Measurements from ENCODE around the gene ABLIM2.

The ABLIM2 gene

GRCh38 chr4:8135666-8136065 is 22.9 kb downstream of the ABLIM2 start:
- WGBS, 2 experiments (ENCODE audit: insufficient coverage in 2 of 2), result 89 to 95% methylated on average over 10 to 14 of the region's 15 CpGs
- no peaks in the 10 kb centered on the region for H3K9me3 ChIP-seq (ENCODE audit: control insufficient read depth, low read length)
- no peak overlapping the region for H3K4me3 ChIP-seq (ENCODE audit: extremely low read depth, insufficient read depth, low read length, poor library complexity, severe bottlenecking)
- no peaks in the 10 kb centered on the region for H3K36me3 ChIP-seq (ENCODE audit: control insufficient read depth, insufficient read depth, low read length)
- no peak overlapping the region for H3K27ac ChIP-seq (ENCODE audit: low read depth, low read length, severe bottlenecking)
- no peaks in the 10 kb centered on the region for H3K4me1 ChIP-seq (ENCODE audit: control insufficient read depth, insufficient read depth, low read length, poor library complexity, severe bottlenecking)

GRCh38 chr4:8133897-8134563 is 24.6 kb downstream of the ABLIM2 start:
- H3K4me3 ChIP-seq (ENCODE audit: extremely low read depth, insufficient read depth, low read length, poor library complexity, severe bottlenecking), result no peak overlapping the region
- H3K27ac ChIP-seq (ENCODE audit: low read depth, low read length, severe bottlenecking), result no peak overlapping the region
- H3K9me3 ChIP-seq (ENCODE audit: control insufficient read depth, low read length), result no peaks in the 10 kb centered on the region
- 70 to 77% methylated on average over 16 to 24 of the region's 26 CpGs for WGBS, 2 experiments (ENCODE audit: insufficient coverage in 2 of 2)
- H3K4me1 ChIP-seq (ENCODE audit: control insufficient read depth, insufficient read depth, low read length, poor library complexity, severe bottlenecking), result no peaks in the 10 kb centered on the region
- no peaks in the 10 kb centered on the region for H3K36me3 ChIP-seq (ENCODE audit: control insufficient read depth, insufficient read depth, low read length)

- Histone ChIP-seq H3K36me3 (ENCODE audit: control insufficient read depth, insufficient read depth, low read length) (no peaks in the 10 kb centered on the region), H3K9me3 (ENCODE audit: control insufficient read depth, low read length) (no peaks in the 10 kb centered on the region), H3K27ac (ENCODE audit: low read depth, low read length, severe bottlenecking) (no peak overlapping the region), H3K4me1 (ENCODE audit: control insufficient read depth, insufficient read depth, low read length, poor library complexity, severe bottlenecking) (no peaks in the 10 kb centered on the region), H3K4me3 (ENCODE audit: extremely low read depth, insufficient read depth, low read length, poor library complexity, severe bottlenecking) (no peak overlapping the region)
- WGBS, 2 experiments (ENCODE audit: insufficient coverage in 2 of 2), result 86 to 89% methylated on average over 25 to 27 of the region's 27 CpGs
Measured at GRCh38 chr4:8132947-8133705, 25.5 kb downstream of the ABLIM2 start.

- Histone ChIP-seq H3K36me3 (ENCODE audit: control insufficient read depth, insufficient read depth, low read length) (no peaks in the 10 kb centered on the region), H3K4me1 (ENCODE audit: control insufficient read depth, insufficient read depth, low read length, poor library complexity, severe bottlenecking) (peaks cover 4% of the 10 kb centered on the region), H3K4me3 (ENCODE audit: extremely low read depth, insufficient read depth, low read length, poor library complexity, severe bottlenecking) (no peak overlapping the region), H3K9me3 (ENCODE audit: control insufficient read depth, low read length) (no peaks in the 10 kb centered on the region), H3K27ac (ENCODE audit: low read depth, low read length, severe bottlenecking) (no peak overlapping the region)
- WGBS, 2 experiments (ENCODE audit: insufficient coverage in 2 of 2), result 87 to 90% methylated on average over 8 to 10 of the region's 10 CpGs
Measured at GRCh38 chr4:8132400-8132799, 26.2 kb downstream of the ABLIM2 start.

GRCh38 chr4:8131826-8132225 is 26.8 kb downstream of the ABLIM2 start:
- Histone ChIP-seq H3K9me3 (ENCODE audit: control insufficient read depth, low read length) (no peaks in the 10 kb centered on the region), H3K4me1 (ENCODE audit: control insufficient read depth, insufficient read depth, low read length, poor library complexity, severe bottlenecking) (peaks cover 6% of the 10 kb centered on the region), H3K36me3 (ENCODE audit: control insufficient read depth, insufficient read depth, low read length) (no peaks in the 10 kb centered on the region), H3K27ac (ENCODE audit: low read depth, low read length, severe bottlenecking) (no peak overlapping the region), H3K4me3 (ENCODE audit: extremely low read depth, insufficient read depth, low read length, poor library complexity, severe bottlenecking) (no peak overlapping the region)
- 91 to 95% methylated on average over 13 to 17 of the region's 18 CpGs for whole genome bisulfite sequencing, 2 experiments (ENCODE audit: insufficient coverage in 2 of 2)

GRCh38 chr4:8131210-8131609 is 27.4 kb downstream of the ABLIM2 start:
- Histone ChIP-seq H3K9me3 (ENCODE audit: control insufficient read depth, low read length) (no peaks in the 10 kb centered on the region), H3K27ac (ENCODE audit: low read depth, low read length, severe bottlenecking) (no peak overlapping the region), H3K4me1 (ENCODE audit: control insufficient read depth, insufficient read depth, low read length, poor library complexity, severe bottlenecking) (peaks cover 6% of the 10 kb centered on the region), H3K4me3 (ENCODE audit: extremely low read depth, insufficient read depth, low read length, poor library complexity, severe bottlenecking) (no peak overlapping the region), H3K36me3 (ENCODE audit: control insufficient read depth, insufficient read depth, low read length) (no peaks in the 10 kb centered on the region)
- 89 to 94% methylated on average over 4 of the region's 8 CpGs for WGBS, 2 experiments (ENCODE audit: insufficient coverage in 2 of 2)

GRCh38 chr4:8130346-8131066 is 28.1 kb downstream of the ABLIM2 start:
- Histone ChIP-seq H3K4me1 (ENCODE audit: control insufficient read depth, insufficient read depth, low read length, poor library complexity, severe bottlenecking) (peaks cover 6% of the 10 kb centered on the region), H3K9me3 (ENCODE audit: control insufficient read depth, low read length) (no peaks in the 10 kb centered on the region), H3K27ac (ENCODE audit: low read depth, low read length, severe bottlenecking) (no peak overlapping the region), H3K36me3 (ENCODE audit: control insufficient read depth, insufficient read depth, low read length) (no peaks in the 10 kb centered on the region), H3K4me3 (ENCODE audit: extremely low read depth, insufficient read depth, low read length, poor library complexity, severe bottlenecking) (no peak overlapping the region)
- 86 to 93% methylated on average over 17 to 18 of the region's 18 CpGs for WGBS, 2 experiments (ENCODE audit: insufficient coverage in 2 of 2)

- 75 to 95% methylated on average over 6 of the region's 6 CpGs for WGBS, 2 experiments (ENCODE audit: insufficient coverage in 2 of 2)
- Histone ChIP-seq H3K36me3 (ENCODE audit: control insufficient read depth, insufficient read depth, low read length) (no peaks in the 10 kb centered on the region), H3K27ac (ENCODE audit: low read depth, low read length, severe bottlenecking) (no peak overlapping the region), H3K4me1 (ENCODE audit: control insufficient read depth, insufficient read depth, low read length, poor library complexity, severe bottlenecking) (peaks cover 6% of the 10 kb centered on the region), H3K4me3 (ENCODE audit: extremely low read depth, insufficient read depth, low read length, poor library complexity, severe bottlenecking) (no peak overlapping the region), H3K9me3 (ENCODE audit: control insufficient read depth, low read length) (no peaks in the 10 kb centered on the region)
Measured at GRCh38 chr4:8129785-8130184, 28.8 kb downstream of the ABLIM2 start.

- Histone ChIP-seq H3K9me3 (ENCODE audit: control insufficient read depth, low read length) (no peaks in the 10 kb centered on the region), H3K4me3 (ENCODE audit: extremely low read depth, insufficient read depth, low read length, poor library complexity, severe bottlenecking) (no peak overlapping the region), H3K27ac (ENCODE audit: low read depth, low read length, severe bottlenecking) (no peak overlapping the region), H3K4me1 (ENCODE audit: control insufficient read depth, insufficient read depth, low read length, poor library complexity, severe bottlenecking) (peaks cover 6% of the 10 kb centered on the region), H3K36me3 (ENCODE audit: control insufficient read depth, insufficient read depth, low read length) (no peaks in the 10 kb centered on the region)
- WGBS, 2 experiments (ENCODE audit: insufficient coverage in 2 of 2), result 85 to 86% methylated on average over 2 of the region's 11 CpGs
Measured at GRCh38 chr4:8129136-8129535, 29.5 kb downstream of the ABLIM2 start.

GRCh38 chr4:8128100-8128856 is 30.3 kb downstream of the ABLIM2 start:
- H3K36me3 ChIP-seq (ENCODE audit: control insufficient read depth, insufficient read depth, low read length), result no peaks in the 10 kb centered on the region
- 75 to 76% methylated on average over 14 to 19 of the region's 19 CpGs for WGBS, 2 experiments (ENCODE audit: insufficient coverage in 2 of 2)
- no peak overlapping the region for H3K4me3 ChIP-seq (ENCODE audit: extremely low read depth, insufficient read depth, low read length, poor library complexity, severe bottlenecking)
- H3K27ac ChIP-seq (ENCODE audit: low read depth, low read length, severe bottlenecking), result no peak overlapping the region
- no peaks in the 10 kb centered on the region for H3K9me3 ChIP-seq (ENCODE audit: control insufficient read depth, low read length)
- peaks cover 9% of the 10 kb centered on the region for H3K4me1 ChIP-seq (ENCODE audit: control insufficient read depth, insufficient read depth, low read length, poor library complexity, severe bottlenecking)

All from mesodermal cell (in vitro differentiated cells).